Muscle layer of duodenum (tissue), 2 donors: ENCODE results near the gene TIE1.

Experiments used
- H3K27ac ChIP-seq: one replicate; pipeline ENCODE4 v1.7.0; 2013; ENCODE audit warnings: mild to moderate bottlenecking, low read length
- H3K27me3 ChIP-seq: one replicate; pipeline ENCODE4 v1.7.0; 2013; ENCODE audit warnings: low read depth, mild to moderate bottlenecking, control low read depth, low read length
- H3K36me3 ChIP-seq, 2 donors: one replicate each; pipeline ENCODE4 v1.7.0; 2013; ENCODE audit warnings: low read length in 2 of 2, control low read depth in 1 of 2, mild to moderate bottlenecking in 1 of 2; ENCODE audit not compliant: insufficient read depth in 2 of 2, control insufficient read depth in 1 of 2
- H3K4me1 ChIP-seq, 2 donors: one replicate each; pipeline ENCODE4 v1.7.0; 2013; ENCODE audit warnings: low read length in 2 of 2, mild to moderate bottlenecking in 2 of 2, control low read depth in 1 of 2, moderate library complexity in 1 of 2; ENCODE audit not compliant: insufficient read depth in 2 of 2, control insufficient read depth in 1 of 2
- H3K4me3 ChIP-seq, 2 donors: one replicate each; pipeline ENCODE4 v1.7.0; 2013; ENCODE audit warnings: low read length in 2 of 2, low read depth in 1 of 2, mild to moderate bottlenecking in 1 of 2
- H3K9me3 ChIP-seq, 2 donors: one replicate each; pipeline ENCODE4 v1.7.0; 2013; ENCODE audit warnings: low read length in 2 of 2, control low read depth in 1 of 2, mild to moderate bottlenecking in 1 of 2; ENCODE audit not compliant: control insufficient read depth in 1 of 2
- donor health status: healthy.

The TIE1 gene

GRCh38 chr1:43267818-43268425, 32.9 kb upstream of the TIE1 start:
- H3K27ac ChIP-seq = peak overlapping the region; percentile 16
- no peaks in the 10 kb centered on the region for H3K9me3 ChIP-seq
- H3K36me3 ChIP-seq = no peaks in the 10 kb centered on the region

GRCh38 chr1:43269627-43270375, 31.0 kb upstream of the TIE1 start, which contains the start of gene TMEM125:
Gene TMEM125 (plus strand): TSS chr1:43269983. CDS start chr1:43272723, 2,740 bp downstream.
- peak within 1 kb of the TSS in 1 of 2 donors; percentile 23 for H3K4me3 ChIP-seq

More at GRCh38 chr1:43267818-43268425, 32.9 kb upstream of the TIE1 start:
- Histone ChIP-seq H3K4me3 (no peak overlapping the region), H3K27me3 (no peaks in the 10 kb centered on the region), H3K4me1 (peaks cover 0 to 6% of the 10 kb centered on the region in 2 donors)

GRCh38 chr1:43270421-43271095, 30.2 kb upstream of the TIE1 start:
- Histone ChIP-seq H3K4me1 (peaks cover 0 to 6% of the 10 kb centered on the region in 2 donors), H3K36me3 (no peaks in the 10 kb centered on the region), H3K27ac (peak overlapping the region; percentile 60), H3K9me3 (no peaks in the 10 kb centered on the region), H3K4me3 (peak overlapping the region in 1 of 2 donors; percentile 23), H3K27me3 (no peaks in the 10 kb centered on the region)

More at GRCh38 chr1:43269627-43270375, 31.0 kb upstream of the TIE1 start, which contains the start of gene TMEM125:
- Histone ChIP-seq H3K36me3 (no peaks in the 10 kb centered on the region), H3K27me3 (no peaks in the 10 kb centered on the region), H3K9me3 (no peaks in the 10 kb centered on the region), H3K4me1 (peaks cover 0 to 6% of the 10 kb centered on the region in 2 donors), H3K27ac (peak within 1 kb of the TSS; percentile 60)

GRCh38 chr1:43271186-43272118, 29.3 kb upstream of the TIE1 start:
- Histone ChIP-seq H3K36me3 (no peaks in the 10 kb centered on the region), H3K27me3 (no peaks in the 10 kb centered on the region), H3K27ac (peak overlapping the region; percentile 29), H3K4me1 (peaks cover 0 to 6% of the 10 kb centered on the region in 2 donors), H3K9me3 (no peaks in the 10 kb centered on the region), H3K4me3 (peak overlapping the region in 1 of 2 donors; percentile 23)

- Histone ChIP-seq H3K4me1 (peaks cover 0 to 6% of the 10 kb centered on the region in 2 donors), H3K27me3 (no peaks in the 10 kb centered on the region), H3K36me3 (no peaks in the 10 kb centered on the region), H3K4me3 (no peak overlapping the region), H3K27ac (no peak overlapping the region), H3K9me3 (no peaks in the 10 kb centered on the region)
These were observed 28.6 kb upstream of the TIE1 start for GRCh38 chr1:43272161-43272560.

DNA sequence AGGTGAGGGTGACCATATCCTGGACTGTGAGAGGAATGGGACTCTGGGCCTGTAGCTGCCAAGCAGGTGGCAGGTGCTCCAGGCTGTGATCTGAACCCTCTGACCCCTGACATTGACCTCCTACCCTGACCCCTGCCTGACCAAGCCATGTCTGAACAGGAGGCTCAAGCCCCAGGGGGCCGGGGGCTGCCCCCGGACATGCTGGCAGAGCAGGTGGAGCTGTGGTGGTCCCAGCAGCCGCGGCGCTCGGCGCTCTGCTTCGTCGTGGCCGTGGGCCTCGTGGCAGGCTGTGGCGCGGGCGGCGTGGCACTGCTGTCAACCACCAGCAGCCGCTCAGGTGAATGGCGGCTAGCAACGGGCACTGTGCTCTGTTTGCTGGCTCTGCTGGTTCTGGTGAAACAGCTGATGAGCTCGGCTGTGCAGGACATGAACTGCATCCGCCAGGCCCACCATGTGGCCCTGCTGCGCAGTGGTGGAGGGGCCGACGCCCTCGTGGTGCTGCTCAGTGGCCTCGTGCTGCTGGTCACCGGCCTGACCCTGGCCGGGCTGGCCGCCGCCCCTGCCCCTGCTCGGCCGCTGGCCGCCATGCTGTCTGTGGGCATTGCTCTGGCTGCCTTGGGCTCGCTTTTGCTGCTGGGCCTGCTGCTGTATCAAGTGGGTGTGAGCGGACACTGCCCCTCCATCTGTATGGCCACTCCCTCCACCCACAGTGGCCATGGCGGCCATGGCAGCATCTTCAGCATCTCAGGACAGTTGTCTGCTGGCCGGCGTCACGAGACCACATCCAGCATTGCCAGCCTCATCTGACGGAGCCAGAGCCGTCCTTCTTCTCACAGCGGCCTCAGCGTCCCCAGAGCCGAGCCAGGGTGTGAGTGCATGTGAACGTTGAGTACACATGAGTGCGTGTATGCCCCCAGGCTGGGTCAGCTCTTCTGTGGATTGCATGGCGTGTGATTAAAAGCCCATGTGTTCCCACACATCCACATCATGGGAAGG, 27.9 kb upstream of the TIE1 start:
- no peaks in the 10 kb centered on the region for H3K27me3 ChIP-seq
- H3K4me1 ChIP-seq = peaks cover 0 to 6% of the 10 kb centered on the region in 2 donors
- no peak overlapping the region for H3K4me3 ChIP-seq
- H3K36me3 ChIP-seq = no peaks in the 10 kb centered on the region
- no peak overlapping the region for H3K27ac ChIP-seq
- no peaks in the 10 kb centered on the region for H3K9me3 ChIP-seq

GRCh38 chr1:43273708-43274107, 27.1 kb upstream of the TIE1 start:
- H3K27me3 ChIP-seq = no peaks in the 10 kb centered on the region
- peaks cover 0 to 6% of the 10 kb centered on the region in 2 donors for H3K4me1 ChIP-seq
- H3K9me3 ChIP-seq = no peaks in the 10 kb centered on the region
- H3K27ac ChIP-seq = no peak overlapping the region
- H3K36me3 ChIP-seq = no peaks in the 10 kb centered on the region
- no peak overlapping the region for H3K4me3 ChIP-seq

DNA sequence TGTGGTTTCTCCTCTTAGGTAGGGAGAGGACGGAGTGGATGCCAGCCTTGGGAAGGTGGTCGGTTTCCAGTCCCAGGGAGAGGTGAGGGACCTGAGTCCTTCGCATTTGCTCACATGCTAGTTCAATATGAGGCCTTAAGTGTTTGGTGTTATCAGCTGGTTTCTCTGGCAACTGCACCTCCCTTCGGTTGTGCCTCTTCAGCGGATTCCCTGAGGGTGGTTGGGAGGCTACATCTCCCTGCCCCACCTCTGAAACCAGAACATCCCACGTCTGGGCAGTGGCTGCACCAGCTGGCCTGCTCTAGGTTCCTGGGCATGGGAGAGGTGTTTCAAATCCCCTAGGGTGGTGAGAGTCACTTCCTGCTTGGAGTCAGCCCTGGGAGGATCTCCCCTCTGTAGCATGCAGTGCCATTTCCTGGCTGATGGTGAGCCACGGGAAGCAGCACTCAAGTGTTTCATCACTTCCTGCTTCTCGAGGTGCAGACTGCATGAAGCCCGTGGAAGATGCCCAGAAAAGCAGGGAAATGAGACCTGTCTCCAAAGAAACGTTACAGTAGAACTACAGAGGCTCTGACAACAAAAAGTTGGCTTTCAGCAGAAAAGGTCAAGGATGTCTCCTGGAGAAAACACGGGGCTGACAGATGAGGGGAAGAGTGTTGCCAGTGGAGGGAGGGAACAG, 26.5 kb upstream of the TIE1 start:
- no peaks in the 10 kb centered on the region for H3K27me3 ChIP-seq
- H3K4me3 ChIP-seq = no peak overlapping the region
- no peaks in the 10 kb centered on the region for H3K36me3 ChIP-seq
- H3K4me1 ChIP-seq = peaks cover 0 to 6% of the 10 kb centered on the region in 2 donors
- H3K27ac ChIP-seq = no peak overlapping the region
- H3K9me3 ChIP-seq = no peaks in the 10 kb centered on the region

GRCh38 chr1:43274804-43275180, 26.0 kb upstream of the TIE1 start:
- Histone ChIP-seq H3K4me3 (no peak overlapping the region), H3K9me3 (no peaks in the 10 kb centered on the region), H3K36me3 (no peaks in the 10 kb centered on the region), H3K27me3 (no peaks in the 10 kb centered on the region), H3K27ac (no peak overlapping the region), H3K4me1 (peaks cover 0 to 6% of the 10 kb centered on the region in 2 donors)
